Sigmoid colon (tissue), 7 donors: Measurements from ENCODE around the gene CHTOP. TPM values are rescaled to one million over a fixed set of nuclear protein-coding genes. Genes with fewer than 3 reads are reported as not detected.

ENCODE experiments used
- DNase-seq: peaks from one replicate; pipeline ENCODE4 v3.0.0-alpha.2; 2019
- H3K27ac ChIP-seq, 4 donors: fragments of 200-600 bp; sonication (generic); one replicate each; pipeline ENCODE4 v1.5.1; 2016 to 2019; ENCODE audit warnings: mild to moderate bottlenecking in 1 of 4
- H3K27me3 ChIP-seq, 3 donors: fragments of 200-600 bp; sonication (generic); one replicate each; pipeline ENCODE4 v1.5.1; 2019; ENCODE audit warnings: mild to moderate bottlenecking in 1 of 3
- H3K36me3 ChIP-seq, 4 donors: fragments of 200-600 bp; sonication (generic); one replicate each; pipeline ENCODE4 v1.5.1; 2016 to 2019
- H3K4me1 ChIP-seq, 4 donors: fragments of 200-600 bp; sonication (generic); one replicate each; pipeline ENCODE4 v1.5.1; 2017 to 2019
- H3K4me3 ChIP-seq, 4 donors: fragments of 200-600 bp; sonication (generic); one replicate each; pipeline ENCODE4 v1.5.1; 2017 to 2019; ENCODE audit warnings: mild to moderate bottlenecking in 2 of 4, moderate library complexity in 1 of 4
- H3K9me3 ChIP-seq, 4 donors: fragments of 200-600 bp in 3 of 4; sonication (generic) in 3 of 4; one replicate each; pipeline versions ENCODE4 v1.5.1 to v1.6.1; 2013 to 2019
- EP300 ChIP-seq, 4 donors: sonication (generic); formaldehyde crosslinking; IDR thresholded peaks; one replicate each; pipeline ENCODE4 v1.6.1; 2017; ENCODE audit warnings: antibody characterized with exemption in 4 of 4
- POLR2A ChIP-seq, 2 donors: fragments of 450-650 bp; IDR thresholded peaks; one replicate each; pipeline ENCODE4 v1.6.1; 2016; ENCODE audit warnings: antibody characterized with exemption in 2 of 2, mild to moderate bottlenecking in 2 of 2, moderate library complexity in 2 of 2
- POLR2AphosphoS5 ChIP-seq, 4 donors: sonication (generic); formaldehyde crosslinking; IDR thresholded peaks; one replicate each; pipeline ENCODE4 v1.6.1; 2017; ENCODE audit warnings: antibody characterized with exemption in 4 of 4
- WGBS, 2 donors: extraction: QIAGEN DNeasy Blood & Tissue Kit; methylation state at CpG; one replicate each; pipeline ENCODE4 v1.1.7; 2013; 5-methylcytosine and 5-hydroxymethylcytosine counted together
- intact Hi-C: fragments of 100-400 bp; cut with DNase I; formaldehyde crosslinking; loops from one replicate; pipeline ENCODE4 v1.15.1; 2023
- polyA plus RNA-seq, 3 donors: library from polyadenylated mRNA; stranded (reverse); fragments of 200-250 nt; gene quantifications; one replicate each; pipeline ENCODE4 v1.2.3, GENCODE V29; 2013
- total RNA-seq, 4 donors: library from RNA; depleted of rRNA; stranded (reverse); fragments of >200 nt; gene quantifications; one replicate each; pipeline ENCODE4 v1.1.0, GENCODE V29; 2016
- TF ChIP-seq, protein P1 (sequence below), 4 experiments: fragments of 450-650 bp in 3 of 4; fragments of 200-600 bp in 1 of 4; IDR thresholded peaks; one replicate each; pipeline ENCODE4 v1.5.1; 2016 to 2019; ENCODE audit warnings: antibody characterized with exemption in 4 of 4, mild to moderate bottlenecking in 3 of 4, moderate library complexity in 2 of 4
- donor health status: healthy with polysubstance abuse.
- donor health status: Bipolar disorder and iron deficiency.
- donor health status: healthy.

Gene CHTOP
- total and polyA plus RNA-seq, 7 donors: 35.4 to 65.4 (median 49.3) TPM

DNA sequence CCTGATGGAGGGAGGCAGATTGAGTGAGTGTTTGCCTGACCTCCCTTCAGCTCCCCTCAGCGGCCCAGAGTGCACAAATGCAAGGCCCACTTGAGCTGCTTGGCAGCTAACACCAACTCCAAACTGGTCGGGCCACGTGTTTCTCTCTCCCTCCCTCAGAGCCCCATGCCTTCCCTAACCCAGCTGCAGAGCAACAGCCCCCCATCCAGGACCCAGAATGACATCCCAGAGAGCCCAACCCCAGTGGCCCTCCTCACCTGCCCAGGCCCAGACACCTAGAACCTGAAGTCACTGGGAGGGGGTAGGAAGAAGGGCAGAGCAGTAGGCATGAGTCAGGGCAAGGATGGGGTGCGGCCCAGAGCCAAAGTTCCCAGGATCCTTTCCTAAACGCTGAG, 17.0 kb upstream of the CHTOP start:
- DNase-seq: peak; percentile 64
- 66 to 74% methylated on average over 5 of the region's 5 CpGs for WGBS, 2 donors
- H3K36me3 ChIP-seq: peaks cover 0 to 26% (median 10%) of the 10 kb centered on the region in 4 donors
- H3K4me1 ChIP-seq: peaks cover 0 to 24% (median 16%) of the 10 kb centered on the region in 4 donors
- no peaks in the 10 kb centered on the region for H3K27me3 ChIP-seq
- H3K4me3 ChIP-seq: no peak overlapping the region
- H3K9me3 ChIP-seq: no peaks in the 10 kb centered on the region
- intact Hi-C loops: loop anchor here (2.0 to 5.0 kb wide), 2 partner anchors 44 to 105 kb away; no protein-coding TSS in a partner anchor
- TF ChIP-seq POLR2AphosphoS5 (IDR thresholded peaks at IDR 0.05) (no peak), POLR2A (IDR thresholded peaks at IDR 0.05) (no peak), EP300 (IDR thresholded peaks at IDR 0.05) (no peak)
- TF ChIP-seq, protein P1, sequence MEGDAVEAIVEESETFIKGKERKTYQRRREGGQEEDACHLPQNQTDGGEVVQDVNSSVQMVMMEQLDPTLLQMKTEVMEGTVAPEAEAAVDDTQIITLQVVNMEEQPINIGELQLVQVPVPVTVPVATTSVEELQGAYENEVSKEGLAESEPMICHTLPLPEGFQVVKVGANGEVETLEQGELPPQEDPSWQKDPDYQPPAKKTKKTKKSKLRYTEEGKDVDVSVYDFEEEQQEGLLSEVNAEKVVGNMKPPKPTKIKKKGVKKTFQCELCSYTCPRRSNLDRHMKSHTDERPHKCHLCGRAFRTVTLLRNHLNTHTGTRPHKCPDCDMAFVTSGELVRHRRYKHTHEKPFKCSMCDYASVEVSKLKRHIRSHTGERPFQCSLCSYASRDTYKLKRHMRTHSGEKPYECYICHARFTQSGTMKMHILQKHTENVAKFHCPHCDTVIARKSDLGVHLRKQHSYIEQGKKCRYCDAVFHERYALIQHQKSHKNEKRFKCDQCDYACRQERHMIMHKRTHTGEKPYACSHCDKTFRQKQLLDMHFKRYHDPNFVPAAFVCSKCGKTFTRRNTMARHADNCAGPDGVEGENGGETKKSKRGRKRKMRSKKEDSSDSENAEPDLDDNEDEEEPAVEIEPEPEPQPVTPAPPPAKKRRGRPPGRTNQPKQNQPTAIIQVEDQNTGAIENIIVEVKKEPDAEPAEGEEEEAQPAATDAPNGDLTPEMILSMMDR (IDR thresholded peaks at IDR 0.05): no peak
- H3K27ac ChIP-seq: peak overlapping the region in 3 of 4 donors; percentile 5 to 10 (median 7)

- no peaks in the 10 kb centered on the region for H3K27me3 ChIP-seq
- DNase-seq: peak; percentile 90
- intact Hi-C loops: loop anchor here (2.0 to 5.0 kb wide), 2 partner anchors 45 to 105 kb away; no protein-coding TSS in a partner anchor
- no peaks in the 10 kb centered on the region for H3K9me3 ChIP-seq
- TF ChIP-seq, protein P1 (IDR thresholded peaks at IDR 0.05): peak in 2 of 4 experiments; percentile 31 to 39
- TF ChIP-seq POLR2A (IDR thresholded peaks at IDR 0.05) (no peak), POLR2AphosphoS5 (IDR thresholded peaks at IDR 0.05) (peak in 1 of 4 donors; percentile 25), EP300 (IDR thresholded peaks at IDR 0.05) (no peak)
- 40 to 51% methylated on average over 6 of the region's 6 CpGs for WGBS, 2 donors
- H3K27ac ChIP-seq: peak overlapping the region in 3 of 4 donors; percentile 5 to 10 (median 7)
- peaks cover 0 to 33% (median 10%) of the 10 kb centered on the region in 4 donors for H3K36me3 ChIP-seq
- H3K4me1 ChIP-seq: peaks cover 0 to 29% (median 17%) of the 10 kb centered on the region in 4 donors
- no peak overlapping the region for H3K4me3 ChIP-seq
Measured at GRCh38 chr1:153617663-153618062, 16.2 kb upstream of the CHTOP start.

DNA sequence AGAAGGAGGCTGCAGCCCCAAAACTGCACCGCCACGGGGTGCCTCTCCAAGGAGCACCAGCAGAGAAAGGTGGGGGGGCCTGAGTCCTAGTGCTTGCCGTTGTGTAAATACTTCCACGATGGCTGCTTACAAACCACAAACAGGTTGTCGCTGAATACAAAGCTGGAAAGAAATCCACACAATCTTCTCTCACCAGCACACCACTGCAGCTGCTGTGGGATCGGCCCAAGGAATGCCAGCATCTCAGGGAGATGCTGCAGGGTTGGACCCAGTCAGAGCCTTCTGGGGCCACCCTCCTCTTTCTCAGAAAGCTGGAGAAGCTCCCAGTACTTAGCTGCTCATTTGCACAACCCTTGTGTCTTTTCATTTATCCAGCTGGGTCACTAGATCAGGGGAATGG, 14.7 kb upstream of the CHTOP start:
- intact Hi-C loops: loop anchor here (5.0 kb wide), 1 partner anchor 107 kb away; no protein-coding TSS in a partner anchor
- WGBS, 2 donors: 94 to 95% methylated on average over 6 of the region's 6 CpGs

DNA sequence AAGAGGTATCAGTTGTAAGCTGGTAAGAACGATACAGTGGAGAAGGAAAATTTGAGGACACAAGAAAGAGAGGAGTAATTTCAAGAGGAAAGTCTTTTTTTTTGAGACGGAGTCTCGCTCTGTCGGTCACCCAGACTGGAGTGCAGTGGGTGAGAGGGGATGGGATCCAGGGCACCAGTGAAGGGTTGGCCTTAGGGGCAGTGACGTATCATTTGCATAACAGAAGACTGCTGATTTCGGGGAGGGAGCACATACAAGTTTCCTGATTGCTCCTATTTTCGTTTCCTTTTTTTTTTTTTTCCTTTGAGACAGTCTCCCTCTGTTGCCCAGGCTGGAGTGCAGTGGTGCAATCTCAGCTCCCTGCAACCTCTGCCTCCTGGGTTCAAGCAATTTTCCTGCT, 10.8 kb upstream of the CHTOP start:
- Histone ChIP-seq H3K9me3 (no peaks in the 10 kb centered on the region), H3K27ac (peak overlapping the region in 2 of 4 donors; percentile 32 to 94), H3K4me3 (no peak overlapping the region), H3K27me3 (no peaks in the 10 kb centered on the region), H3K36me3 (peaks cover 0 to 33% (median 10%) of the 10 kb centered on the region in 4 donors), H3K4me1 (peaks cover 0 to 45% (median 43%) of the 10 kb centered on the region in 4 donors)
- TF ChIP-seq POLR2A (IDR thresholded peaks at IDR 0.05): no peak
- TF ChIP-seq, protein P1 (IDR thresholded peaks at IDR 0.05): no peak
- DNase-seq: peak; percentile 65
- WGBS, 2 donors: 81 to 87% methylated on average over 7 of the region's 7 CpGs
- intact Hi-C loops: no loop called here

More for the DNA sequence above, 14.7 kb upstream of the CHTOP start:
- Histone ChIP-seq H3K27me3 (no peaks in the 10 kb centered on the region), H3K4me3 (no peak overlapping the region), H3K27ac (no peak overlapping the region), H3K4me1 (peaks cover 0 to 36% (median 17%) of the 10 kb centered on the region in 4 donors), H3K9me3 (no peaks in the 10 kb centered on the region), H3K36me3 (peaks cover 0 to 33% (median 10%) of the 10 kb centered on the region in 4 donors)
- no peak for TF ChIP-seq POLR2A (IDR thresholded peaks at IDR 0.05)
- DNase-seq: no peak

DNA sequence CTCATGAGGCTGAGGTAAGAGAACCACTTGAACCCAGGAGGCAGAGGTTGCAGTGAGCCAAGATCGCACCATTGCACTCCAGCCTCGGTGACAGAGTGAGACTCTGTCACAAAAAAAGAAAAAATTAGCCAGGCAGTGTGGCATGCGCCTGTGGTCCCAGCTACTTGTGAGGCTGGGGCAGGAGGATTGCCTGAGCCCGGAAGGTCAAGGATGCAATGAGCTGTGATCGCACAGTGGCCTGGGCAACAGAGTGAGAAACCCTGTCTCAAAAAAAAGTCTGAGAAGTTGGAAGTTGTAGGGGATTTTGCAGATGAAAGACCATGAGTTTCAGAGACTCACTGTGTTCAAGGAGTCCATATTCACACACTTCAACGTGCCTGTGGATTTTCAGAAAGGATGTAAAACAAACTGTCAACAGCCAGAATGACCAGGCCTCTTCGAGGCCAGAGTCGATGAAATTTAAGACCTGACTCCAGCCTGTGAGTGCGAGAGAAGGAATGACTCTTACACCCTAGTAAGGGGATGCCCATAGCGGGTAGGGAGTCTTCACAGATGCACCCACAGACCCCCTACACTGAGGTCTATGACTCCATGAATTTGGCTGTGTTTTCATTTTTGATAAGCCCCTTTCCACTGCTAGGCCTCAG, 8.8 kb upstream of the CHTOP start:
- H3K36me3 ChIP-seq: peaks cover 0 to 15% (median 0%) of the 10 kb centered on the region in 4 donors
- H3K4me3 ChIP-seq: no peak overlapping the region
- TF ChIP-seq POLR2AphosphoS5 (IDR thresholded peaks at IDR 0.05) (peak in 1 of 4 donors; percentile 17), POLR2A (IDR thresholded peaks at IDR 0.05) (no peak), EP300 (IDR thresholded peaks at IDR 0.05) (no peak)
- TF ChIP-seq, protein P1 (IDR thresholded peaks at IDR 0.05): no peak
- no peaks in the 10 kb centered on the region for H3K9me3 ChIP-seq
- H3K4me1 ChIP-seq: peaks cover 0 to 45% (median 43%) of the 10 kb centered on the region in 4 donors
- WGBS, 2 donors: 90 to 95% methylated on average over 10 of the region's 10 CpGs
- H3K27me3 ChIP-seq: no peaks in the 10 kb centered on the region
- H3K27ac ChIP-seq: peak overlapping the region; percentile 83 to 94 (median 90)
- intact Hi-C loops: no loop called here
- DNase-seq: peak; percentile 64
